GM12891 (cell line): ENCODE measurements around the gene AIFM3.

Experiments
- POLR2A ChIP-seq: IDR thresholded peaks from 2 replicates; pipeline ENCODE4 v1.6.1; 2011; ENCODE audit warnings: low read depth, low read length, control low read depth
- POLR2AphosphoS5 ChIP-seq: IDR thresholded peaks from 2 replicates; pipeline ENCODE4 v1.6.1; 2011; ENCODE audit warnings: low read depth, low read length, control low read depth
- POU2F2 ChIP-seq: IDR thresholded peaks from 2 replicates; pipeline ENCODE4 v1.6.1; 2011; ENCODE audit warnings: low read depth, mild to moderate bottlenecking, control low read depth, low read length, moderate library complexity
- SPI1 ChIP-seq: IDR thresholded peaks from 2 replicates; pipeline ENCODE4 v1.6.1; 2011; ENCODE audit warnings: low read depth, low read length, control low read depth
- TAF1 ChIP-seq: IDR thresholded peaks from 2 replicates; pipeline ENCODE4 v1.6.1; 2011; ENCODE audit warnings: low read depth, low read length, control low read depth

DNA sequence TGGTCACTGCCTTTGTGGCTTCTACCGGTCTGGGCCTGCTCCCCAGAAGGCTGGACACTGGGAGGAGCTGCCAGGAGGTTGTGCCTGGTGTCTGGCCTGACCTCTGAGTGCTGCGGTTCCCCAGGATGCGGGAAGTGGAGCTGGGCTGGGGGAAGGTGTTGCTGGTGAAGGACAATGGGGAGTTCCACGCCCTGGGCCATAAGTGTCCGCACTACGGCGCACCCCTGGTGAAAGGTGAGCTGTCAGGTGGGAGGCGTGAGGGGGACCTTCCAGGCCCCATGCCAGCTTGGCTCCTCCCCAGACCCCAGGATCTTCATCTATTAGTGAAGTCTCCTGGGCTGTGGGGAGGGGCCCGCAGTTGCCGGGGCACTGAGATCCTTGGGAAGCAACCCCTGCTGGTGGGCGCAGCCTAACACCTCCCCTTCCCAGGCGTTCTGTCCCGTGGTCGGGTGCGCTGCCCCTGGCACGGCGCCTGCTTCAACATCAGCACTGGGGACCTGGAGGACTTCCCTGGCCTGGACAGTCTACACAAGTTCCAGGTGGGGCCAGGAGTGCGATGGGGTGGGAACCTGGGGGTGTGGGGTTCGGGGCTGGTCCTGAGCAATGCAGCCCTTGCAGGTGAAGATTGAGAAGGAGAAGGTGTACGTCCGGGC is 6.7 kb downstream of the AIFM3 start:
- TF ChIP-seq TAF1 = no peak
- no peak for TF ChIP-seq POLR2A
- TF ChIP-seq POU2F2 = no peak
- TF ChIP-seq POLR2AphosphoS5 = no peak
- no peak for TF ChIP-seq SPI1
